GM12878 (cell line): Measurements from ENCODE around the gene MEGF11.

Source experiments
- BCL3 ChIP-seq: IDR thresholded peaks from 2 replicates; pipeline ENCODE4 v1.6.1; 2011; ENCODE audit warnings: borderline replicate concordance, low read depth, mild to moderate bottlenecking, moderate library complexity, low read length; ENCODE audit not compliant: insufficient read depth, poor library complexity, severe bottlenecking
- BRCA1 ChIP-seq: IDR thresholded peaks from 2 replicates; pipeline ENCODE4 v1.6.1; 2011; ENCODE audit warnings: low read depth, low read length, improper control_type of control experiment
- CREB1 ChIP-seq: IDR thresholded peaks from 2 replicates; pipeline ENCODE4 v1.6.1; 2012; ENCODE audit warnings: low read depth, mild to moderate bottlenecking, inconsistent platforms
- CTCF ChIP-seq, 3 experiments: IDR thresholded peaks in 2 of 3; conservative IDR thresholded peaks in 1 of 3; 2 replicates each; pipeline ENCODE4 v1.5.1; 2011; ENCODE audit warnings: low read depth in 3 of 3, low read length in 3 of 3, mild to moderate bottlenecking in 3 of 3, control low read depth in 2 of 3, moderate library complexity in 2 of 3, inconsistent platforms in 1 of 3, mixed read lengths in 1 of 3; ENCODE audit not compliant: control insufficient read depth in 2 of 3, insufficient read depth in 1 of 3; ENCODE audit errors: extremely low read depth in 1 of 3
- ESRRA ChIP-seq: IDR thresholded peaks from 2 replicates; pipeline ENCODE4 v1.6.1; 2012; ENCODE audit warnings: mild to moderate bottlenecking, low read length, improper control_type of control experiment
- IRF3 ChIP-seq: fragments of 450-650 bp; IDR thresholded peaks from 2 replicates; pipeline ENCODE4 v1.6.1; 2014; ENCODE audit warnings: mild to moderate bottlenecking
- NRF1 ChIP-seq: conservative IDR thresholded peaks from 2 replicates; pipeline ENCODE4 v1.6.1; 2011; ENCODE audit warnings: mild to moderate bottlenecking, low read depth, low read length, improper control_type of control experiment
- ZNF24 ChIP-seq: fragments of 450-650 bp; IDR thresholded peaks from 2 replicates; pipeline ENCODE4 v1.6.1; 2017; ENCODE audit warnings: antibody characterized with exemption, mild to moderate bottlenecking

GRCh38 chr15:65904301-65904700 lies 349.2 kb downstream of the MEGF11 start:
- no peak for TF ChIP-seq NRF1
- TF ChIP-seq CREB1 = no peak
- TF ChIP-seq BCL3 = no peak
- no peak for TF ChIP-seq ZNF24
- no peak for TF ChIP-seq IRF3
- no peak for TF ChIP-seq ESRRA
- no peak for TF ChIP-seq CTCF (IDR thresholded peaks at IDR 0.05 in 2 of 3, conservative IDR thresholded peaks at IDR 0.05 in 1 of 3; ENCODE audit: control insufficient read depth in 2 of 3, extremely low read depth in 1 of 3, insufficient read depth in 1 of 3, low read depth in 3 of 3, low read length in 3 of 3)
- TF ChIP-seq BRCA1 = no peak
